Adrenal gland (tissue), 12 donors: ENCODE measurements around the gene PLSCR2. TPM values are rescaled to one million over a fixed set of nuclear protein-coding genes. Genes with fewer than 3 reads are reported as not detected.

ENCODE experiments used
- DNase-seq, 7 donors: peaks; one replicate each; pipeline ENCODE4 v3.0.0-alpha.2; 2019 to 2020
- H3K27ac ChIP-seq, 5 donors: fragments of 200-600 bp; sonication (generic) in 4 of 5; 1 replicate in 3 of 5; 2 replicates in 2 of 5; pipeline versions ENCODE4 v1.5.1 to v1.8.0; 2016 to 2020; ENCODE audit warnings: mild to moderate bottlenecking in 1 of 5
- H3K27me3 ChIP-seq: fragments of 200-600 bp; 2 replicates; pipeline ENCODE4 v1.8.0; 2021
- H3K36me3 ChIP-seq, 2 donors: fragments of 200-600 bp; replicated peaks in 1 of 2; 1 replicate in 1 of 2; 2 replicates in 1 of 2; pipeline versions ENCODE4 v1.5.1 to v1.8.0; 2018 to 2022
- H3K4me1 ChIP-seq, 2 donors: fragments of 200-600 bp; replicated peaks in 1 of 2; 1 replicate in 1 of 2; 2 replicates in 1 of 2; pipeline versions ENCODE4 v1.5.1 to v1.8.0; 2018 to 2021
- H3K4me3 ChIP-seq, 4 donors: fragments of 200-600 bp; sonication (generic) in 3 of 4; one replicate each; pipeline ENCODE4 v1.5.1; 2016 to 2018
- H3K9me3 ChIP-seq, 3 donors: fragments of 200-600 bp; sonication (generic) in 1 of 3; replicated peaks in 1 of 3; 1 replicate in 2 of 3; 2 replicates in 1 of 3; pipeline versions ENCODE4 v1.5.1 to v1.8.0; 2016 to 2021
- POLR2A ChIP-seq, 2 donors: fragments of 450-650 bp; IDR thresholded peaks; one replicate each; pipeline ENCODE4 v1.6.1; 2017; ENCODE audit warnings: antibody characterized with exemption in 2 of 2, mild to moderate bottlenecking in 2 of 2, moderate library complexity in 1 of 2
- WGBS, 4 donors: extraction: QIAGEN DNeasy Blood & Tissue Kit in 2 of 4; methylation state at CpG; one replicate each; pipeline versions ENCODE4 v1.1.5 to v1.1.7; 2013 to 2017; 5-methylcytosine and 5-hydroxymethylcytosine counted together
- intact Hi-C, 2 donors: fragments of 100-400 bp; cut with DNase I; formaldehyde crosslinking; loops; one replicate each; pipeline versions ENCODE4 v1.14.1 to v1.15.0; 2022 to 2023
- polyA plus RNA-seq, 3 donors: library from polyadenylated mRNA; stranded (reverse); fragments of 200-250 nt in 2 of 3; fragments of 350-450 nt in 1 of 3; fragmentation: Illumina TruSeq in 1 of 3; extraction: RNeasy Lipid Tissue Mini Kit (QIAGEN cat#74804) in 1 of 3; gene quantifications; one replicate each; pipeline ENCODE4 v1.2.3, GENCODE V29; 2013 to 2014
- total RNA-seq, 9 donors: library from RNA; depleted of rRNA in 4 of 9; stranded (reverse); fragments of >200 nt in 4 of 9; fragments of 120-200 nt in 1 of 9; fragmentation: NEBNext Ultra II Directional in 1 of 9; extraction: Animal tissue kit (Norgen Biotek cat#: 25700) in 1 of 9; gene quantifications; one replicate each; pipeline versions ENCODE4 v1.1.0 to v1.2.4, GENCODE V29; 2013 to 2023
- TF ChIP-seq, protein P1 (sequence below), 6 experiments: fragments of 450-650 bp in 4 of 6; fragments of 200-600 bp in 2 of 6; sonication (generic) in 1 of 6; IDR thresholded peaks; 1 replicate in 5 of 6; 2 replicates in 1 of 6; pipeline versions ENCODE4 v1.5.1 to v1.8.0; 2016 to 2021; ENCODE audit warnings: antibody characterized with exemption in 6 of 6, mild to moderate bottlenecking in 2 of 6, moderate library complexity in 1 of 6
- donor health status: healthy with polysubstance abuse.
- donor health status: Bipolar disorder and iron deficiency.
- donor health status: DM: yes; HTN: yes; CAD: no.
- donor health status: DM: no; HTN: no; CAD: no.
- donor health status: DM: no; HTN: no; CAD: no.
- donor health status: DM: yes; HTN: yes; CAD: no.

The PLSCR2 gene
- total and polyA plus RNA-seq, 12 donors, result 0.11 to 0.41 TPM; not detected in 10

DNA sequence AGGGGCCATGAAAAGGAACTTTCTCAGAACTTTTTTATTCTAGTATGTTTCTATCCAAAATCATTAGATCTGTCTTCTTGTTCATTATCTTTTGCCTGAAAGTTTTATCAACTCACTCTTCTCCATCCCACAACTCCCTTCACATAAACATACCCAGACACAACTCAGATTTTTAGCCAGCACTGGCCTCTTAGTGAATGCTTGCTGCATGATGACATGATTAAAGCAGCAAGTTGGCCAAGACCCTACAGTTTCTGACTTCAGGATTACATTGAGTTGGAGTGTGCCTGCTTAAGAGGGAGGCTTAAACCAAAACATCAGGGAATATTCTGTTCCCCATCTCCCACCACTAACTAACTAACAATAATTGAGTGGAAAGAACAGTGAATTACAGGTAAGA, 38.1 kb downstream of the PLSCR2 start:
- Histone ChIP-seq H3K9me3 (no peaks in the 10 kb centered on the region), H3K27me3 (no peaks in the 10 kb centered on the region), H3K27ac (no peak overlapping the region), H3K36me3 (no peaks in the 10 kb centered on the region), H3K4me1 (no peaks in the 10 kb centered on the region), H3K4me3 (no peak overlapping the region)
- no peak for DNase-seq
- intact Hi-C loops, result no loop called here
- TF ChIP-seq, protein P1, sequence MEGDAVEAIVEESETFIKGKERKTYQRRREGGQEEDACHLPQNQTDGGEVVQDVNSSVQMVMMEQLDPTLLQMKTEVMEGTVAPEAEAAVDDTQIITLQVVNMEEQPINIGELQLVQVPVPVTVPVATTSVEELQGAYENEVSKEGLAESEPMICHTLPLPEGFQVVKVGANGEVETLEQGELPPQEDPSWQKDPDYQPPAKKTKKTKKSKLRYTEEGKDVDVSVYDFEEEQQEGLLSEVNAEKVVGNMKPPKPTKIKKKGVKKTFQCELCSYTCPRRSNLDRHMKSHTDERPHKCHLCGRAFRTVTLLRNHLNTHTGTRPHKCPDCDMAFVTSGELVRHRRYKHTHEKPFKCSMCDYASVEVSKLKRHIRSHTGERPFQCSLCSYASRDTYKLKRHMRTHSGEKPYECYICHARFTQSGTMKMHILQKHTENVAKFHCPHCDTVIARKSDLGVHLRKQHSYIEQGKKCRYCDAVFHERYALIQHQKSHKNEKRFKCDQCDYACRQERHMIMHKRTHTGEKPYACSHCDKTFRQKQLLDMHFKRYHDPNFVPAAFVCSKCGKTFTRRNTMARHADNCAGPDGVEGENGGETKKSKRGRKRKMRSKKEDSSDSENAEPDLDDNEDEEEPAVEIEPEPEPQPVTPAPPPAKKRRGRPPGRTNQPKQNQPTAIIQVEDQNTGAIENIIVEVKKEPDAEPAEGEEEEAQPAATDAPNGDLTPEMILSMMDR (IDR thresholded peaks at IDR 0.05), result no peak
- no peak for TF ChIP-seq POLR2A (IDR thresholded peaks at IDR 0.05)

DNA sequence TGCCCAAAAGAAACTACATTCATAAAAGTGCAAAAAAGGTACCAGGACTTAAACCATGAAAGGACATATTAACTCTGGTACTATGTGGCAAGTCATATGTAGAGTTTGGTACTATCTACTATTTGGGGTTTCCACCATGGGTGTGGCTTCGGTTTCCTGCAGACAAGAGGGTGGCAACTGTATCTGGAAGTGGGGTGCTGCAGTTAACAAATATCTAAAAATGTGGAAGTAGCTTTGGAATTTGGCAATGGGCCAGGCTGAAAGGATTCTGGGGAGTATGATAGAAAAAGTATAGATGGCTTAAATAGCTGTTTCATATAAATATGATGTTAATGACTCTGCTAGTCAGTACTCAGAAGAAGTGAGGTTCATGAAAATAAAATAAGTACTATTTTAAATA, 44.0 kb downstream of the PLSCR2 start:
- Histone ChIP-seq H3K27me3 (no peaks in the 10 kb centered on the region), H3K36me3 (no peaks in the 10 kb centered on the region), H3K9me3 (no peaks in the 10 kb centered on the region), H3K4me1 (no peaks in the 10 kb centered on the region), H3K4me3 (no peak overlapping the region), H3K27ac (no peak overlapping the region)
- intact Hi-C loops, result no loop called here
- TF ChIP-seq, protein P1 (IDR thresholded peaks at IDR 0.05), result no peak
- 60 to 95% (median 73%) methylated on average over 1 of the region's 1 CpG for WGBS, 4 donors
- no peak for DNase-seq

DNA sequence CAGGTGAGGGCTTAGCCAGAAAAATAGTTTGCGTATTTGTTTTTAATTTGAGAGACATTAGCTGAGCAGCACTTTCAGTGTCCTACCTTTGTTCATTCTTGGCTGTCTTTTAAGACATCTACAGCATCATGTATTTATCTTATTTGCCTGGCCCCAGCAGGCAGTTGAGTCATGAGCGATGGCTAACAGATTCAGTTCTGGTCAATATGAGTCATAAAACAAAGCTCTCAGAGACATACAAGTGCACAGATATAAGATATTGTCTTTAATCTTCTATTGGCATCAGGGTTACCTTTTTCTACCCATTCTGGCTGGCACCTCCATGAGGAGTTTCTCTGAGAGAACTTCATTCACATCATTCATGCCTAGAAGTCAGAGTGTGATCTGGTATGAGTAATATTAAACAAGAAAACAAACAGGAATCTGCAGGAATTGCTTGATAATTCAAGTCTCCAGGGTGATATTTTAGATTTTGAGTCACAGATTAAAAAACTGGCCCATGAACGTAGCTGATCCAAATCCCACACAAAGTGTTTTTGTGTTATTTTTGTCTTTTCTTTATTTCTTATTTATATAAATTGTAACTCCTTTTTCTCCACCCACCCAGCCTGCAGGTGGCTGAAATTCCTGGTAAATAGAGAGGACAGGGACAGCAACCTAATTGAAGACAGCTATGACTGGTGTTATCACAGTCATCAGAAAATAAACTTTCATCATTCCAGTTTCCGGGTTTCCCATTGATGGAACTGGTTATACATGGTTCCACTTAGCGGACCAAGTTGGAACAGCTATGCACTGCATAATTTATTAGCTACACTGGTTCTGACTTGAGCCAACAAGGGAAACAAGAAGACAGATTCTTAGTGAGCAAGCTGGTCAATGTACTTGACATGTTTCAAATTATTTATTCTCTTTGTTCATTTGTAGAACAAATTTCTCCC, 47.3 kb downstream of the PLSCR2 start:
- TF ChIP-seq POLR2A (IDR thresholded peaks at IDR 0.05), result no peak
- TF ChIP-seq, protein P1 (IDR thresholded peaks at IDR 0.05), result no peak
- 75 to 79% (median 78%) methylated on average over 5 of the region's 5 CpGs for WGBS, 4 donors
- intact Hi-C loops, result no loop called here
- no peaks in the 10 kb centered on the region for H3K4me1 ChIP-seq
- H3K4me3 ChIP-seq, result no peak overlapping the region
- DNase-seq, result no peak
- no peak overlapping the region for H3K27ac ChIP-seq
- H3K27me3 ChIP-seq, result no peaks in the 10 kb centered on the region
- H3K9me3 ChIP-seq, result no peaks in the 10 kb centered on the region
- H3K36me3 ChIP-seq, result no peaks in the 10 kb centered on the region

DNA sequence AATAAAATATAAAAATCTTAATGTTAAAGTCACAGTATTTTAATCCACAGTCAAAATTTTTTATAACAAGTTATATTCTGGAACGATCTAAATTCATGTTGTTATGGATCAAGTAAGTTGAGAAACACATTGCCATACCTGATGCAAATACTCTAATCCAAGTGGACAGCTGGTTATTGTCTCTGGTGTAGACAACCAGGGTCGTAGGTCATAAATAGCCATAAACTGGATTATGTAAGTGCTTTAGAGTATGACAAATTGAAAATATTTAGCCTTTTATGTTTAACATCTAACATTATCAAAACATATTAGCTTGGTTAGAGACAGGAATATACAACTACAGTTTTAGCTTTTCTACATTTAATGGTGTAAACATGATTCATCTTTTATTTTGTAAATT, 53.0 kb downstream of the PLSCR2 start:
- Histone ChIP-seq H3K9me3 (no peaks in the 10 kb centered on the region), H3K36me3 (no peaks in the 10 kb centered on the region), H3K27me3 (no peaks in the 10 kb centered on the region), H3K4me3 (no peak overlapping the region), H3K4me1 (no peaks in the 10 kb centered on the region), H3K27ac (no peak overlapping the region)
- intact Hi-C loops, result no loop called here
- WGBS, 4 donors, result 57 to 83% (median 67%) methylated on average over 2 of the region's 2 CpGs
- TF ChIP-seq, protein P1 (IDR thresholded peaks at IDR 0.05), result no peak
- TF ChIP-seq POLR2A (IDR thresholded peaks at IDR 0.05), result no peak
- DNase-seq, result no peak
